GM12878 (cell line): ENCODE data around the gene TREH. TPM values are rescaled to one million over a fixed set of nuclear protein-coding genes. Genes with fewer than 3 reads are reported as not detected.

Experiments used
- ATAC-seq: fragments of 200-7000 bp; cut with Tn5 transposase; 3 replicates; pipeline ENCODE4 v1.9.1; 2020; ENCODE audit warnings: mild to moderate bottlenecking, moderate library complexity
- BruUV-seq: library from RNA; stranded (reverse); fragments of 400-500 nt; replicated peaks from 2 replicates; lab custom pipeline; 2021; lab: Mats Ljungman, UMichigan
- CTCF ChIA-PET: fragments of 300-600 bp; sonication (Branson Sonifier 250); formaldehyde crosslinking; extraction: SDS; loops from one replicate; lab custom pipeline; 2021; ENCODE audit warnings: inconsistent platforms; lab: Yijun Ruan, JAX
- POLR2A ChIA-PET: fragments of 350-600 bp; formaldehyde crosslinking; extraction: SDS; loops from one replicate; lab custom pipeline; 2021; ENCODE audit warnings: inconsistent platforms; lab: Charles Lee
- RAD21 ChIA-PET: fragments of 300-600 bp; sonication (Branson Sonifier 250); formaldehyde crosslinking; loops from one replicate; lab custom pipeline; 2023; ENCODE audit warnings: antibody characterized with exemption; ENCODE audit not compliant: unreplicated experiment; lab: Charles Lee
- SMC1A ChIA-PET: fragments of 300-600 bp; sonication (Branson Sonifier 250); formaldehyde crosslinking; loops from one replicate; lab custom pipeline; 2023; ENCODE audit not compliant: unreplicated experiment, uncharacterized antibody; lab: Charles Lee
- DNase-seq: peaks from one replicate; pipeline ENCODE4 v3.0.0-alpha.2; 2011; ENCODE audit warnings: low read depth, low spot score
- FAIRE-seq: peaks from 3 replicates; lab custom pipeline; 2011; peaks lifted over from hg19 to GRCh38; lab: Jason Lieb, UNC
- H2AFZ ChIP-seq: 2 replicates; pipeline ENCODE4 v1.6.0; 2011; ENCODE audit warnings: low read depth, low read length, control low read depth; ENCODE audit not compliant: control insufficient read depth
- H3K27ac ChIP-seq: 2 replicates; pipeline ENCODE4 v1.5.1; 2011; ENCODE audit warnings: control low read depth; ENCODE audit not compliant: control insufficient read depth, insufficient read depth
- H3K27me3 ChIP-seq, 2 experiments: replicated peaks in 1 of 2; 2 replicates each; pipeline versions ENCODE4 v1.6.0 to v1.6.1; 2011; ENCODE audit warnings: low read length in 1 of 2; ENCODE audit not compliant: control insufficient read depth in 2 of 2, insufficient read depth in 2 of 2
- H3K36me3 ChIP-seq, 2 experiments: 2 replicates each; pipeline ENCODE4 v1.5.1; 2011; ENCODE audit warnings: low read length in 1 of 2; ENCODE audit not compliant: control insufficient read depth in 2 of 2, insufficient read depth in 2 of 2
- H3K4me1 ChIP-seq: 2 replicates; pipeline ENCODE4 v1.6.1; 2011; ENCODE audit warnings: mild to moderate bottlenecking, low read length, moderate library complexity, mixed read lengths; ENCODE audit not compliant: control insufficient read depth, insufficient read depth
- H3K4me2 ChIP-seq: 2 replicates; pipeline ENCODE4 v1.6.0; 2011; ENCODE audit warnings: control low read depth; ENCODE audit not compliant: control insufficient read depth, insufficient read depth
- H3K4me3 ChIP-seq: fragments of 200-600 bp; sonication (generic); 2 replicates; pipeline ENCODE4 v1.5.1; 2016
- H3K79me2 ChIP-seq: 2 replicates; pipeline ENCODE4 v1.6.0; 2011; ENCODE audit warnings: low read length; ENCODE audit not compliant: control insufficient read depth, insufficient read depth
- H3K9ac ChIP-seq: 2 replicates; pipeline ENCODE4 v1.8.0; 2011; ENCODE audit warnings: low read length, control low read depth, mixed read lengths; ENCODE audit not compliant: control insufficient read depth, insufficient read depth
- H3K9me3 ChIP-seq: replicated peaks from 3 replicates; pipeline ENCODE4 v1.5.1; 2011; ENCODE audit warnings: mild to moderate bottlenecking, low read length; ENCODE audit not compliant: control insufficient read depth, insufficient read depth
- H4K20me1 ChIP-seq: 2 replicates; pipeline ENCODE4 v1.6.0; 2011; ENCODE audit not compliant: control insufficient read depth, insufficient read depth
- BHLHE40 ChIP-seq, 2 experiments: fragments of 450-650 bp in 1 of 2; IDR thresholded peaks; 2 replicates each; pipeline ENCODE4 v1.6.1; 2011 to 2017; ENCODE audit warnings: low read depth in 2 of 2, borderline replicate concordance in 1 of 2, improper control_type of control experiment in 1 of 2, low read length in 1 of 2, mild to moderate bottlenecking in 1 of 2
- BRCA1 ChIP-seq: IDR thresholded peaks from 2 replicates; pipeline ENCODE4 v1.6.1; 2011; ENCODE audit warnings: low read depth, low read length, improper control_type of control experiment
- CBX5 ChIP-seq: sonication (generic); IDR thresholded peaks from 2 replicates; pipeline ENCODE4 v1.6.1; 2016; ENCODE audit warnings: low read depth, moderate library complexity, mild to moderate bottlenecking, inconsistent platforms
- CHD2 ChIP-seq: IDR thresholded peaks from 2 replicates; pipeline ENCODE4 v1.6.1; 2011; ENCODE audit warnings: low read depth, low read length, improper control_type of control experiment, borderline replicate concordance
- DPF2 ChIP-seq: fragments of 450-650 bp; IDR thresholded peaks from 2 replicates; pipeline ENCODE4 v1.6.1; 2017; ENCODE audit warnings: mild to moderate bottlenecking
- GATAD2B ChIP-seq: fragments of 450-650 bp; conservative IDR thresholded peaks from 2 replicates; pipeline ENCODE4 v1.6.1; 2017; ENCODE audit warnings: low read depth, mild to moderate bottlenecking, moderate library complexity
- IKZF2 ChIP-seq, 2 experiments: fragments of 450-650 bp; IDR thresholded peaks; 2 replicates each; pipeline ENCODE4 v1.6.1; 2017; ENCODE audit warnings: mild to moderate bottlenecking in 2 of 2, moderate library complexity in 2 of 2
- MLLT1 ChIP-seq: fragments of 450-650 bp; IDR thresholded peaks from 2 replicates; pipeline ENCODE4 v1.6.1; 2016; ENCODE audit warnings: mild to moderate bottlenecking
- NR2F1 ChIP-seq: fragments of 450-650 bp; conservative IDR thresholded peaks from 2 replicates; pipeline ENCODE4 v1.6.1; 2017; ENCODE audit warnings: mild to moderate bottlenecking
- PKNOX1 ChIP-seq: fragments of 450-650 bp; IDR thresholded peaks from 2 replicates; pipeline ENCODE4 v1.6.1; 2016; ENCODE audit warnings: mild to moderate bottlenecking
- RAD21 ChIP-seq: IDR thresholded peaks from 2 replicates; pipeline ENCODE4 v1.6.1; 2011; ENCODE audit warnings: mild to moderate bottlenecking, low read depth, low read length, moderate library complexity; ENCODE audit not compliant: insufficient read depth
- RB1 ChIP-seq: fragments of 450-650 bp; formaldehyde crosslinking; IDR thresholded peaks from 2 replicates; pipeline ENCODE4 v1.6.1; 2017; ENCODE audit warnings: mild to moderate bottlenecking, borderline replicate concordance
- SMC3 ChIP-seq: IDR thresholded peaks from 2 replicates; pipeline ENCODE4 v1.6.1; 2011; ENCODE audit warnings: low read length, improper control_type of control experiment, borderline replicate concordance
- SPI1 ChIP-seq: IDR thresholded peaks from 2 replicates; pipeline ENCODE4 v1.6.1; 2011; ENCODE audit warnings: low read depth, mild to moderate bottlenecking, low read length, moderate library complexity, borderline replicate concordance; ENCODE audit not compliant: insufficient read depth
- STAT1 ChIP-seq: fragments of 450-650 bp; conservative IDR thresholded peaks from 2 replicates; pipeline ENCODE4 v1.6.1; 2014; ENCODE audit warnings: antibody characterized with exemption, mild to moderate bottlenecking
- YY1 ChIP-seq: IDR thresholded peaks from 2 replicates; pipeline ENCODE4 v1.6.1; 2011; ENCODE audit warnings: low read depth, mild to moderate bottlenecking, low read length
- WGBS: methylation state at CpG from one replicate; pipeline ENCODE4 v1.1.6; 2016; ENCODE audit warnings: low lambda C conversion rate; ENCODE audit not compliant: insufficient replicate concordance, insufficient coverage; ENCODE audit errors: missing lambda C conversion rate; 5-methylcytosine and 5-hydroxymethylcytosine counted together
- in situ Hi-C: fragments of 300-500 bp; cut with MboI; formaldehyde crosslinking; loops from 9 replicates; pipeline ENCODE4 v1.14.3; 2018; ENCODE audit warnings: mixed read lengths
- intact Hi-C: fragments of 100-400 bp; cut with micrococcal nuclease; formaldehyde crosslinking; loops from one replicate; pipeline ENCODE4 v1.14.2; 2022; ENCODE audit not compliant: unreplicated experiment
- polyA plus RNA-seq, 11 experiments: library from polyadenylated mRNA; depleted of rRNA in 4 of 11; unstranded in 6 of 11; stranded (reverse) in 5 of 11; fragments of >200 nt; fragmentation: Nextera tagmentation in 4 of 11; fragmentation: Illumina TruSeq in 1 of 11; extraction: Ambion mirVana in 4 of 11; extraction: Trizol in 1 of 11; gene quantifications; 1 replicate in 1 of 11; 2 replicates in 10 of 11; pipeline versions ENCODE4 v1.2.1 to v1.2.3, GENCODE V29; 2011 to 2016; ENCODE audit warnings: inconsistent platforms in 2 of 11, missing spikeins in 2 of 11, low read depth in 1 of 11
- total RNA-seq, 4 experiments: library from RNA; depleted of rRNA in 3 of 4; stranded (reverse); fragments of >200 nt in 3 of 4; fragmentation: Illumina TruSeq in 1 of 4; extraction: Trizol in 1 of 4; gene quantifications; 2 replicates each; pipeline versions ENCODE4 v1.2.1 to v1.2.3, GENCODE V29; 2013 to 2021
- TF ChIP-seq, protein P1 (sequence below): fragments of 450-650 bp; conservative IDR thresholded peaks from 2 replicates; pipeline ENCODE4 v1.6.1; 2017; ENCODE audit warnings: mild to moderate bottlenecking, moderate library complexity

The TREH gene
- total and polyA plus RNA-seq, 10 of the 15 experiments (the other 5 are each of a cell fraction or from before 2014, with no cell fraction given) = not detected

DNA sequence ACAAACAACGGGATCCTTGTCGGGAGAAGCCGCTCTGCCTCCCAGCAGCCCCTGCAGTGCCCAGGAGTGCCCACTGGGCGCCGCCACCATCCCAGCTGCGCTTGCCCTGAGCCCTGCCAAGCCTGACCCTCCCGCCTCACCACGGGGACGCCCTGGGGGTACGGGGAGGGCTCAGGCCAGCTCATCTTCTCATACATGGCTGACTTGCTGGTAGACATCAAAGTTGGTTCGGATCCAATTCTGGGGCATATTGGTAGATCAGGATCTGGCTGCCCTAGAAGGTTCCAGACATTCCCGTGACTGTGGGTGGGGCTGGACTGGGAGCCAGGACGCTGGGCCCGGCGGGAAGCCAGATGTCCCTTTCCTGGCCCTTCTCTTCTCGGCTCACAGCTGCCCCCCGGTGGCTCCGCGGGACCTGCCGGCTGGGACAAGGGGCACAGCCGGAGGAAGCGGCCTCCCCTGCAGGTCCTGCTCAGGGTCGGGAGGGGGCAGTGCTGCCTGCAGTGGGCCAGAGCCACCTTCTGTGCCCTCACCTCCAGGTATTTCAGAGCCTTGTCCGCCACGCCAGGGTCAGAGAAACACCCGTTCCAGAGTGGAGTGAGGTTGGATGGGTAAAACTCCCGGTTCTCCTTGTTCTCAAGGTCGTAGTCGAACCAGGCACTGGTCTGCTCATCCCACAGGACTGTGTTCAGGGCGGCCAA, 10.6 kb upstream of the TREH start:
- CTCF ChIA-PET = interaction anchor here (0.7 to 5.8 kb wide), 46 partner anchors 9 to 1145 kb away, joined by 3 to 68 read pairs (median 4); partner anchors contain the start of genes BCL9L, CXCR5, DDX6 and UPK2
- RAD21 ChIA-PET = interaction anchor here (0.7 to 2.5 kb wide), 16 partner anchors 22 to 648 kb away, joined by 3 to 20 read pairs (median 3); partner anchors contain the start of genes CXCR5, DDX6 and UPK2
- ATAC-seq (peak; percentile 97), FAIRE-seq (peak; percentile 82), DNase-seq (no peak)
- H3K27ac ChIP-seq = no peak overlapping the region
- H3K4me1 ChIP-seq = peaks cover 35% of the 10 kb centered on the region
- H2AFZ ChIP-seq = peak overlapping the region; percentile 96
- no peaks in the 10 kb centered on the region; a peak in 1 of 4 replicates for H3K27me3 ChIP-seq
- 9% methylated on average over 30 of the region's 30 CpGs for WGBS
- no peaks in the 10 kb centered on the region for H3K79me2 ChIP-seq
- H3K9ac ChIP-seq = peak overlapping the region; percentile 51
- no peaks in the 10 kb centered on the region for H4K20me1 ChIP-seq
- POLR2A ChIA-PET = interaction anchor here (0.6 kb wide), 1 partner anchor 101 kb away, joined by 3 read pairs; the partner anchor contains the start of gene DDX6
- H3K36me3 ChIP-seq = no peaks in the 10 kb centered on the region
- BruUV-seq = no TSS peak
- intact Hi-C loops = loop anchor here (1.0 to 2.0 kb wide), 2 partner anchors 240 to 267 kb away; partner anchors contain the start of gene UPK2
- SMC1A ChIA-PET = interaction anchor here (0.7 to 2.4 kb wide), 13 partner anchors 90 to 245 kb away, joined by 3 to 16 read pairs (median 4); partner anchors contain the start of gene DDX6
- in situ Hi-C loops = no loop called here
- peak overlapping the region; percentile 56; the same call in 1 of the 2 replicates for H3K4me3 ChIP-seq
- H3K4me2 ChIP-seq = peak overlapping the region; percentile 99
- H3K9me3 ChIP-seq = peaks cover 9% of the 10 kb centered on the region; the same call in 2 of the 3 replicates
- TF ChIP-seq PKNOX1 = peak; percentile 65; the same call in 1 of the 2 replicates
- TF ChIP-seq BRCA1 = no peak
- peak; percentile 87; the same call in 1 of the 2 replicates for TF ChIP-seq RB1
- TF ChIP-seq BHLHE40 (IDR thresholded peaks at IDR 0.05; ENCODE audit: borderline replicate concordance in 1 of 2, low read depth in 2 of 2, low read length in 1 of 2) = peak; percentile 36 to 39; a peak in 2 of 4 replicates
- peak; percentile 33 to 65; a peak in 2 of 4 replicates for TF ChIP-seq IKZF2 (IDR thresholded peaks at IDR 0.05)
- TF ChIP-seq SMC3 = peak; percentile 91
- 0 out of 2 replicates have a peak, but pooled peaks have one; percentile 14 for TF ChIP-seq SPI1
- TF ChIP-seq MLLT1 = peak; percentile 57
- TF ChIP-seq, protein P1, sequence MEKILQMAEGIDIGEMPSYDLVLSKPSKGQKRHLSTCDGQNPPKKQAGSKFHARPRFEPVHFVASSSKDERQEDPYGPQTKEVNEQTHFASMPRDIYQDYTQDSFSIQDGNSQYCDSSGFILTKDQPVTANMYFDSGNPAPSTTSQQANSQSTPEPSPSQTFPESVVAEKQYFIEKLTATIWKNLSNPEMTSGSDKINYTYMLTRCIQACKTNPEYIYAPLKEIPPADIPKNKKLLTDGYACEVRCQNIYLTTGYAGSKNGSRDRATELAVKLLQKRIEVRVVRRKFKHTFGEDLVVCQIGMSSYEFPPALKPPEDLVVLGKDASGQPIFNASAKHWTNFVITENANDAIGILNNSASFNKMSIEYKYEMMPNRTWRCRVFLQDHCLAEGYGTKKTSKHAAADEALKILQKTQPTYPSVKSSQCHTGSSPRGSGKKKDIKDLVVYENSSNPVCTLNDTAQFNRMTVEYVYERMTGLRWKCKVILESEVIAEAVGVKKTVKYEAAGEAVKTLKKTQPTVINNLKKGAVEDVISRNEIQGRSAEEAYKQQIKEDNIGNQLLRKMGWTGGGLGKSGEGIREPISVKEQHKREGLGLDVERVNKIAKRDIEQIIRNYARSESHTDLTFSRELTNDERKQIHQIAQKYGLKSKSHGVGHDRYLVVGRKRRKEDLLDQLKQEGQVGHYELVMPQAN = no peak
- peak; percentile 88 for TF ChIP-seq RAD21
- TF ChIP-seq CHD2 = 0 out of 2 replicates have a peak, but pooled peaks have one; percentile 34
- TF ChIP-seq GATAD2B = peak; percentile 79
- TF ChIP-seq STAT1 = 0 out of 2 replicates have a peak, but pooled peaks have one; percentile 55
- TF ChIP-seq NR2F1 = 0 out of 2 replicates have a peak, but pooled peaks have one; percentile 42
- TF ChIP-seq CBX5 = 0 out of 2 replicates have a peak, but pooled peaks have one; percentile 41
- TF ChIP-seq YY1 = peak; percentile 75; the same call in 1 of the 2 replicates
- TF ChIP-seq DPF2 = 0 out of 2 replicates have a peak, but pooled peaks have one; percentile 24
